Measurements from ENCODE around the gene LMTK2. TPM values are rescaled to one million over a fixed set of nuclear protein-coding genes. Genes with fewer than 3 reads are reported as not detected.

LMTK2 gene
- polyA plus RNA-seq, 1 donor from 2014 or later, result 11.9 TPM

DNA sequence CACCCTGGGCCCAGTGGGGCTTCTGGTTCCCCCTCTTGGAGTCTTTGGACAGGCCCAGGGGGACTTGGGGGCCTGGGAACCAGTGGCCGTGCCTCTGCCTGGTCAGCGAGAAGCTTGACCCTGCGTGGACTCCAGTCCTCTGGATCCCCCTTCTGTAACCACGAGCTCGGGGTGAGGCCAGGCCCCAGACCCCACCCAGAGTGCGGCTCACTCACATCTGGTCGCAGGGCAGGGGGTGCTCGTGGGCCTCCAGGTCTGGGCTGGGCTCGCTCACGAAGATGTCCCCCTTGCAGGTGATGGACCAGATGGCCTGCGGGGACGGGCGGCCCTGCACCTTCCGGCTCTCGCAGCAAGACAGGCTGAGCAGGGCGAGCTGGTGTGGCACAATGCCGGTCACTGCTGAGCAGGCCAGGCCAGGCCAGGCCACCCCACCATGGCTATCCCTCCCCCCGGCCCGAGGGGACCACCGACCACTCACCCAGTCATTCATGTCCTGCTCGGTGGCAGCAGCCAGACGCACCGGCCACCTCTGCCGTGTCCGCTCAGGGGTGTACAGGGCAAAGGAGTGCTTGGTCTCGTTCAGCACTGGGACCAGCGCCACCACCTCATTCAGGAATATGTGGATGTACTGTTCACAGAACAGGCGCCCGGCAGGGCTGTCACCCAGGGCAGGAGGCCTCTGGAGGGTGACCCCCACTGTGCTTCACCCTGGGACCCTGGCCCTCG, 124.2 kb downstream of the LMTK2 start:
- H3K27ac ChIP-seq (ENCODE audit: low read length), result no peak overlapping the region
- no peaks in the 10 kb centered on the region for H3F3A ChIP-seq (ENCODE audit: insufficient read depth, low read length, poor library complexity, severe bottlenecking)
- no peaks in the 10 kb centered on the region for H3K79me2 ChIP-seq (replicated peaks; ENCODE audit: insufficient read depth, low read length)
- H2AFZ ChIP-seq (ENCODE audit: low read depth, low read length), result no peak overlapping the region
- H3K9ac ChIP-seq (ENCODE audit: low read length), result no peak overlapping the region
- H3K9me3 ChIP-seq (ENCODE audit: low read length), result no peaks in the 10 kb centered on the region
- H3K9me2 ChIP-seq (ENCODE audit: insufficient read depth, low read length), result no peaks in the 10 kb centered on the region
- no peaks in the 10 kb centered on the region for H4K20me1 ChIP-seq (ENCODE audit: insufficient read depth)
- no peak overlapping the region for H3K4me3 ChIP-seq (ENCODE audit: low read length)
- TF ChIP-seq, protein P1, sequence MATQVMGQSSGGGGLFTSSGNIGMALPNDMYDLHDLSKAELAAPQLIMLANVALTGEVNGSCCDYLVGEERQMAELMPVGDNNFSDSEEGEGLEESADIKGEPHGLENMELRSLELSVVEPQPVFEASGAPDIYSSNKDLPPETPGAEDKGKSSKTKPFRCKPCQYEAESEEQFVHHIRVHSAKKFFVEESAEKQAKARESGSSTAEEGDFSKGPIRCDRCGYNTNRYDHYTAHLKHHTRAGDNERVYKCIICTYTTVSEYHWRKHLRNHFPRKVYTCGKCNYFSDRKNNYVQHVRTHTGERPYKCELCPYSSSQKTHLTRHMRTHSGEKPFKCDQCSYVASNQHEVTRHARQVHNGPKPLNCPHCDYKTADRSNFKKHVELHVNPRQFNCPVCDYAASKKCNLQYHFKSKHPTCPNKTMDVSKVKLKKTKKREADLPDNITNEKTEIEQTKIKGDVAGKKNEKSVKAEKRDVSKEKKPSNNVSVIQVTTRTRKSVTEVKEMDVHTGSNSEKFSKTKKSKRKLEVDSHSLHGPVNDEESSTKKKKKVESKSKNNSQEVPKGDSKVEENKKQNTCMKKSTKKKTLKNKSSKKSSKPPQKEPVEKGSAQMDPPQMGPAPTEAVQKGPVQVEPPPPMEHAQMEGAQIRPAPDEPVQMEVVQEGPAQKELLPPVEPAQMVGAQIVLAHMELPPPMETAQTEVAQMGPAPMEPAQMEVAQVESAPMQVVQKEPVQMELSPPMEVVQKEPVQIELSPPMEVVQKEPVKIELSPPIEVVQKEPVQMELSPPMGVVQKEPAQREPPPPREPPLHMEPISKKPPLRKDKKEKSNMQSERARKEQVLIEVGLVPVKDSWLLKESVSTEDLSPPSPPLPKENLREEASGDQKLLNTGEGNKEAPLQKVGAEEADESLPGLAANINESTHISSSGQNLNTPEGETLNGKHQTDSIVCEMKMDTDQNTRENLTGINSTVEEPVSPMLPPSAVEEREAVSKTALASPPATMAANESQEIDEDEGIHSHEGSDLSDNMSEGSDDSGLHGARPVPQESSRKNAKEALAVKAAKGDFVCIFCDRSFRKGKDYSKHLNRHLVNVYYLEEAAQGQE (IDR thresholded peaks at IDR 0.05; ENCODE audit: borderline replicate concordance), result no peak
- TF ChIP-seq, protein P2, sequence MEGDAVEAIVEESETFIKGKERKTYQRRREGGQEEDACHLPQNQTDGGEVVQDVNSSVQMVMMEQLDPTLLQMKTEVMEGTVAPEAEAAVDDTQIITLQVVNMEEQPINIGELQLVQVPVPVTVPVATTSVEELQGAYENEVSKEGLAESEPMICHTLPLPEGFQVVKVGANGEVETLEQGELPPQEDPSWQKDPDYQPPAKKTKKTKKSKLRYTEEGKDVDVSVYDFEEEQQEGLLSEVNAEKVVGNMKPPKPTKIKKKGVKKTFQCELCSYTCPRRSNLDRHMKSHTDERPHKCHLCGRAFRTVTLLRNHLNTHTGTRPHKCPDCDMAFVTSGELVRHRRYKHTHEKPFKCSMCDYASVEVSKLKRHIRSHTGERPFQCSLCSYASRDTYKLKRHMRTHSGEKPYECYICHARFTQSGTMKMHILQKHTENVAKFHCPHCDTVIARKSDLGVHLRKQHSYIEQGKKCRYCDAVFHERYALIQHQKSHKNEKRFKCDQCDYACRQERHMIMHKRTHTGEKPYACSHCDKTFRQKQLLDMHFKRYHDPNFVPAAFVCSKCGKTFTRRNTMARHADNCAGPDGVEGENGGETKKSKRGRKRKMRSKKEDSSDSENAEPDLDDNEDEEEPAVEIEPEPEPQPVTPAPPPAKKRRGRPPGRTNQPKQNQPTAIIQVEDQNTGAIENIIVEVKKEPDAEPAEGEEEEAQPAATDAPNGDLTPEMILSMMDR (IDR thresholded peaks at IDR 0.05; ENCODE audit: poor library complexity, severe bottlenecking), result no peak
- TF ChIP-seq TAF1 (IDR thresholded peaks at IDR 0.05; ENCODE audit: low read depth) (no peak), POLR2AphosphoS5 (IDR thresholded peaks at IDR 0.05) (no peak), SMC3 (conservative IDR thresholded peaks at IDR 0.05; ENCODE audit: poor library complexity) (no peak), EP300 (conservative IDR thresholded peaks at IDR 0.05; ENCODE audit: poor library complexity, severe bottlenecking) (no peak), RAD21 (conservative IDR thresholded peaks at IDR 0.05) (no peak)
- H3K4me2 ChIP-seq (ENCODE audit: low read length), result no peak overlapping the region
- no peaks in the 10 kb centered on the region for H3K27me3 ChIP-seq (ENCODE audit: insufficient read depth, low read depth, low read length)
- H3K36me3 ChIP-seq (ENCODE audit: insufficient read depth, low read length), result no peaks in the 10 kb centered on the region

DNA sequence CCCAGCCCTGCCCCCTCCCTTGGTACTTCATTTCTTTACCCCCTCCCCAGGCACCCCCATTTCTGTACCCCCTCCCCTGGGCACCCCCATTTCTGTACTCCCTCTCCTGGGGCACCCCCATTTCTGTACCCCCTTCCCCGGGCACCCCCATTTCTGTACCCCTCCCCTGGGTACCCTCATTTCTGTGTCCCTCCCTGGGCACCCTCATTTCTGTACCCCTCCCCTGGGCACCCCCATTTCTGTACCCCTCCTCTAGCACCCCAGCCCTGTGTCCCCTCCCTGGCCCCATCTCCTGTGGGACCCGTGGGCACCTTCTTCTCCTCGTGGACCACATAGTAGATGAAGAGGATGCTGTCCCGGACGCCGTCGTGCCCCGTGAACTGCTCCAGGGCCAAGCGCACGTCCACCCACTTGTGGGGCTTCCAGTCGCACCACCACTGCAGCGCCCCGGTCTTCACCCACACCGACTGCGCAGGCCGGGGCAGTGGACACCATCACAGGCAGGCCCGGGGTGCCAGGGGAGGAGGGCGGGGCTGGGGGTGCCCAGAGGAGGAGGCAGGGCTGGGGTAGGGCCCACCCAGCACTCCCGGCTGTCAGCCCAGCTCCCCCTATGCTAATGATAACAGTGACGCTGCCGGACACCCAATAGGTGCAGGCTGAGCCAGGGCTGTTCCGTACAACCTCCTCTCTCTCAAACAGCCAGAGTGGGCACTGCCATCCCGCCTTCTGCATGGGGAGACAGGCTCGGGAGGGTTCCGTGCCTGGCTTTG, 125.0 kb downstream of the LMTK2 start:
- no peaks in the 10 kb centered on the region for H3K27me3 ChIP-seq (ENCODE audit: insufficient read depth, low read depth, low read length)
- H3K9me3 ChIP-seq (ENCODE audit: low read length), result no peaks in the 10 kb centered on the region
- no peak overlapping the region for H3K27ac ChIP-seq (ENCODE audit: low read length)
- no peaks in the 10 kb centered on the region for H3K9me2 ChIP-seq (ENCODE audit: insufficient read depth, low read length)
- H3F3A ChIP-seq (ENCODE audit: insufficient read depth, low read length, poor library complexity, severe bottlenecking), result no peaks in the 10 kb centered on the region
- TF ChIP-seq EP300 (conservative IDR thresholded peaks at IDR 0.05; ENCODE audit: poor library complexity, severe bottlenecking) (no peak), MXI1 (conservative IDR thresholded peaks at IDR 0.05; ENCODE audit: poor library complexity, severe bottlenecking) (no peak), SMC3 (conservative IDR thresholded peaks at IDR 0.05; ENCODE audit: poor library complexity) (no peak), RAD21 (conservative IDR thresholded peaks at IDR 0.05) (no peak), TAF1 (IDR thresholded peaks at IDR 0.05; ENCODE audit: low read depth) (no peak), EZH2 (IDR thresholded peaks at IDR 0.05; ENCODE audit: borderline replicate concordance, insufficient read depth, low read length, poor library complexity, severe bottlenecking) (no peak), POLR2AphosphoS5 (IDR thresholded peaks at IDR 0.05) (no peak)
- TF ChIP-seq, protein P1 (IDR thresholded peaks at IDR 0.05; ENCODE audit: borderline replicate concordance), result no peak
- TF ChIP-seq, protein P2 (IDR thresholded peaks at IDR 0.05; ENCODE audit: poor library complexity, severe bottlenecking), result no peak
- H4K20me1 ChIP-seq (ENCODE audit: insufficient read depth), result no peaks in the 10 kb centered on the region
- H3K79me2 ChIP-seq (replicated peaks; ENCODE audit: insufficient read depth, low read length), result no peaks in the 10 kb centered on the region
- H3K9ac ChIP-seq (ENCODE audit: low read length), result no peak overlapping the region
- no peaks in the 10 kb centered on the region for H3K36me3 ChIP-seq (ENCODE audit: insufficient read depth, low read length)
- H3K4me3 ChIP-seq (ENCODE audit: low read length), result no peak overlapping the region
- no peak overlapping the region for H3K4me2 ChIP-seq (ENCODE audit: low read length)
- no peak overlapping the region for H2AFZ ChIP-seq (ENCODE audit: low read depth, low read length)

Data from neural cell (in vitro differentiated cells).